Measurements from ENCODE around the gene CXXC5. TPM values are rescaled to one million over a fixed set of nuclear protein-coding genes. Genes with fewer than 3 reads are reported as not detected.

CXXC5 gene
- total RNA-seq, 4 donors from 2014 or later: 26.5 to 50.7 (median 36.2) TPM

- Histone ChIP-seq H3K4me3 (no peak overlapping the region), H3K36me3 (no peaks in the 10 kb centered on the region), H3K4me1 (peaks cover 7 to 17% (median 15%) of the 10 kb centered on the region in 4 donors), H3K27ac (peak overlapping the region in 2 of 4 donors; percentile 11 to 29), H3K9me3 (no peaks in the 10 kb centered on the region), H3K27me3 (no peaks in the 10 kb centered on the region)
- peak; percentile 37 for DNase-seq
- in situ Hi-C loops (cut with MboI; ENCODE audit: low pct_ligation_motif_present in 1 of 4, low pct_unique_long_range_greater_than_20kb in 1 of 4, low sequenced_read_pairs in 3 of 4) (loop anchor here in 2 of 4 donors (10.0 kb wide), 2 partner anchors 45 to 55 kb away; partner anchors contain the start of gene CXXC5 (in 1 of the 2)), intact Hi-C loops (cut with DNase I; ENCODE audit: low total_unique reads) (loop anchor here (2.0 kb wide), 1 partner anchor 57 kb away; no protein-coding TSS in a partner anchor)
- WGBS, 2 donors (ENCODE audit: low coverage in 1 of 2): 56% methylated on average over 12 of the region's 16 CpGs; no CpG with 5 or more reads in 1 of the 2 donors
- no peak for TF ChIP-seq POLR2AphosphoS5 (IDR thresholded peaks at IDR 0.05)
- TF ChIP-seq EP300 (IDR thresholded peaks at IDR 0.05; ENCODE audit: low read depth): no peak
- no peak for TF ChIP-seq POLR2A (IDR thresholded peaks at IDR 0.05)
- TF ChIP-seq, protein P1, sequence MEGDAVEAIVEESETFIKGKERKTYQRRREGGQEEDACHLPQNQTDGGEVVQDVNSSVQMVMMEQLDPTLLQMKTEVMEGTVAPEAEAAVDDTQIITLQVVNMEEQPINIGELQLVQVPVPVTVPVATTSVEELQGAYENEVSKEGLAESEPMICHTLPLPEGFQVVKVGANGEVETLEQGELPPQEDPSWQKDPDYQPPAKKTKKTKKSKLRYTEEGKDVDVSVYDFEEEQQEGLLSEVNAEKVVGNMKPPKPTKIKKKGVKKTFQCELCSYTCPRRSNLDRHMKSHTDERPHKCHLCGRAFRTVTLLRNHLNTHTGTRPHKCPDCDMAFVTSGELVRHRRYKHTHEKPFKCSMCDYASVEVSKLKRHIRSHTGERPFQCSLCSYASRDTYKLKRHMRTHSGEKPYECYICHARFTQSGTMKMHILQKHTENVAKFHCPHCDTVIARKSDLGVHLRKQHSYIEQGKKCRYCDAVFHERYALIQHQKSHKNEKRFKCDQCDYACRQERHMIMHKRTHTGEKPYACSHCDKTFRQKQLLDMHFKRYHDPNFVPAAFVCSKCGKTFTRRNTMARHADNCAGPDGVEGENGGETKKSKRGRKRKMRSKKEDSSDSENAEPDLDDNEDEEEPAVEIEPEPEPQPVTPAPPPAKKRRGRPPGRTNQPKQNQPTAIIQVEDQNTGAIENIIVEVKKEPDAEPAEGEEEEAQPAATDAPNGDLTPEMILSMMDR (IDR thresholded peaks at IDR 0.05): no peak
These were observed 41.5 kb downstream of the CXXC5 start for GRCh38 chr5:139689631-139690063.

GRCh38 chr5:139690064-139690802 is 42.1 kb downstream of the CXXC5 start:
- Histone ChIP-seq H3K27me3 (no peaks in the 10 kb centered on the region), H3K4me3 (no peak overlapping the region), H3K36me3 (no peaks in the 10 kb centered on the region), H3K4me1 (peaks cover 7 to 17% (median 15%) of the 10 kb centered on the region in 4 donors), H3K9me3 (no peaks in the 10 kb centered on the region), H3K27ac (peak overlapping the region in 2 of 4 donors; percentile 11 to 29)
- in situ Hi-C loops (cut with MboI; ENCODE audit: low pct_ligation_motif_present in 1 of 4, low pct_unique_long_range_greater_than_20kb in 1 of 4, low sequenced_read_pairs in 3 of 4) (loop anchor here in 2 of 4 donors (10.0 kb wide), 2 partner anchors 45 to 55 kb away; partner anchors contain the start of gene CXXC5 (in 1 of the 2)), intact Hi-C loops (cut with DNase I; ENCODE audit: low total_unique reads) (loop anchor here (2.0 kb wide), 1 partner anchor 57 kb away; no protein-coding TSS in a partner anchor)
- WGBS, 2 donors (ENCODE audit: low coverage in 1 of 2): 18% methylated on average over 3 of the region's 16 CpGs; no CpG with 5 or more reads in 1 of the 2 donors
- TF ChIP-seq, protein P1 (IDR thresholded peaks at IDR 0.05): peak; percentile 48 to 76 (median 65)
- no peak for TF ChIP-seq EP300 (IDR thresholded peaks at IDR 0.05; ENCODE audit: low read depth)
- DNase-seq: peak; percentile 31

DNA sequence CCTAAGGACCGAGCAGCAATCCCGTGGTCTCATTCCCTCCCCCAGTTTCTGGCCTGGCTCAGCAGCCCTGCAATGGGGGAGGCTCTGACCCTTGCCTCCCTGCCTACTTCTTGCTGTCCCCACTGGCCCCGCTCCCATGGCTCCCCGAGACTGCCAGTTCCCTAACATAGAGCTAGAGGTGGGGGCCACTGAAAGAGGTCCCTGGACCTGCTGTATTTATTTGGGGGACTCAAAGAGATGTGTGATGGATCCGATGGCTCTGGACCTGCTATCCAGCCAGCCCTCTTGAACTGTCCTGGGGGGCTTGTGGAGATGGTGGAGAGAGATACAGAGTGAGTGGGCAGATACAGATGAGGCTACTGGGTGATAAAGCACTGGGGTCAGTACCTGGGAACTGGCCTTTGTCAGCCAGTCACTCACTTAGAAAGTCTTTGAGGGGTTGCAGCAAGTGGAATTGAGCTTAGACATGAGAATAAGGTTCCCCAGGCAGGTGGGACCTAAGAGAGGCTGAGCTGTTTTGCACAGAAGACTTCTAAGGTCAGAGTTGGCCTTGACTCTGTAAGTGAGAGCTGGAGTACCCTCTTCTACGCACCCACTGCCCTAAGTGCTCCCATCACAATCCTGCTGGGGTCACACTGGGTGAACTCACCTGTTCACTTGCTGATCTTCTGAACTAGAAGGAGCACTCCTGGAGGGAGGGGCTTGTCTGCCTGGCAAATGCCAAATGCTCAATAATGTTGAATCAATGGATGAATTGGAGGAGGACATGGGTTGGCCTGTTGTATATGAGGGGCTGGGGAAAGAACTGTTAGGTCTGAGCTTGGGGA is 42.9 kb downstream of the CXXC5 start:
- WGBS, 2 donors (ENCODE audit: low coverage in 1 of 2): 77% methylated on average over 6 of the region's 6 CpGs; no CpG with 5 or more reads in 1 of the 2 donors
- Histone ChIP-seq H3K27ac (no peak overlapping the region), H3K9me3 (no peaks in the 10 kb centered on the region), H3K4me1 (peaks cover 7 to 17% (median 15%) of the 10 kb centered on the region in 4 donors), H3K27me3 (no peaks in the 10 kb centered on the region), H3K36me3 (no peaks in the 10 kb centered on the region), H3K4me3 (no peak overlapping the region)
- intact Hi-C loops (cut with DNase I; ENCODE audit: low total_unique reads): loop anchor here (2.0 kb wide), 1 partner anchor 58 kb away; no protein-coding TSS in a partner anchor
- DNase-seq: no peak
- in situ Hi-C loops (cut with MboI; ENCODE audit: low pct_ligation_motif_present in 1 of 4, low pct_unique_long_range_greater_than_20kb in 1 of 4, low sequenced_read_pairs in 3 of 4): loop anchor here in 2 of 4 donors (10.0 kb wide), 2 partner anchors 46 to 56 kb away; partner anchors contain the start of gene CXXC5 (in 1 of the 2)
- no peak for TF ChIP-seq POLR2AphosphoS5 (IDR thresholded peaks at IDR 0.05)
- no peak for TF ChIP-seq POLR2A (IDR thresholded peaks at IDR 0.05)
- TF ChIP-seq EP300 (IDR thresholded peaks at IDR 0.05; ENCODE audit: low read depth): no peak
- TF ChIP-seq, protein P1 (IDR thresholded peaks at IDR 0.05): no peak
